PC-9 (cell line): ENCODE measurements around the gene PKHD1.

Experiments
- CTCF ChIP-seq: fragments of 200-600 bp; sonication (generic); conservative IDR thresholded peaks from 2 replicates; pipeline ENCODE4 v1.6.1; 2017; ENCODE audit warnings: mixed run types, antibody characterized with exemption, mild to moderate bottlenecking, moderate library complexity
- EZH2 ChIP-seq: fragments of 200-600 bp; sonication (generic); IDR thresholded peaks from 2 replicates; pipeline ENCODE4 v1.8.0; 2017; ENCODE audit warnings: antibody characterized with exemption, low read depth

- TF ChIP-seq CTCF (no peak), EZH2 (no peak)
Measured at GRCh38 chr6:51648774-51649173, 438.6 kb downstream of the PKHD1 start.
